ENCODE measurements around the gene CCDC40.

The CCDC40 gene

GRCh38 chr17:80000981-80001775, 35.3 kb upstream of the CCDC40 start:
- no peak for DNase-seq (ENCODE audit: low read depth in 2 of 2)

- no peak for DNase-seq (ENCODE audit: low read depth in 2 of 2)
These were observed 34.3 kb upstream of the CCDC40 start for GRCh38 chr17:80002070-80002641.

GRCh38 chr17:80002690-80003490, 33.6 kb upstream of the CCDC40 start:
- DNase-seq (ENCODE audit: low read depth in 2 of 2): no peak

GRCh38 chr17:80003969-80004368, 32.5 kb upstream of the CCDC40 start:
- no peak for DNase-seq (ENCODE audit: low read depth in 2 of 2)

GRCh38 chr17:80005360-80006338, 30.8 kb upstream of the CCDC40 start:
- DNase-seq (ENCODE audit: low read depth in 2 of 2): peak in 1 of 2 donors; percentile 18

GRCh38 chr17:80006339-80006720, 30.1 kb upstream of the CCDC40 start:
- DNase-seq (ENCODE audit: low read depth in 2 of 2): no peak

GRCh38 chr17:80006811-80007752, 29.4 kb upstream of the CCDC40 start:
- no peak for DNase-seq (ENCODE audit: low read depth in 2 of 2)

- no peak for DNase-seq (ENCODE audit: low read depth in 2 of 2)
These were observed 28.5 kb upstream of the CCDC40 start for GRCh38 chr17:80007939-80008338.

- peak; percentile 50 to 71 for DNase-seq (ENCODE audit: low read depth in 2 of 2)
These were observed 28.0 kb upstream of the CCDC40 start for GRCh38 chr17:80008383-80008840.

GRCh38 chr17:80008848-80009247, 27.6 kb upstream of the CCDC40 start:
- no peak for DNase-seq (ENCODE audit: low read depth in 2 of 2)

- DNase-seq (ENCODE audit: low read depth in 2 of 2): no peak
These were observed 26.8 kb upstream of the CCDC40 start for GRCh38 chr17:80009391-80010282.

- no peak for DNase-seq (ENCODE audit: low read depth in 2 of 2)
These were observed 26.1 kb upstream of the CCDC40 start for GRCh38 chr17:80010283-80010858.

GRCh38 chr17:80011989-80012555, 24.4 kb upstream of the CCDC40 start:
- no peak for DNase-seq (ENCODE audit: low read depth in 2 of 2)

- no peak for DNase-seq (ENCODE audit: low read depth in 2 of 2)
These were observed 23.4 kb upstream of the CCDC40 start for GRCh38 chr17:80012765-80013741.

GRCh38 chr17:80017226-80018010, 19.0 kb upstream of the CCDC40 start:
- DNase-seq (ENCODE audit: low read depth in 2 of 2): no peak

GRCh38 chr17:80018917-80019651, 17.4 kb upstream of the CCDC40 start:
- DNase-seq (ENCODE audit: low read depth in 2 of 2): no peak

Measured in stimulated activated CD4-positive, alpha-beta T cell treated with anti-CD3 and anti-CD28 coated beads, Interleukin-1b, Interleukin-23, amount 100 ng/mL, for 1 hour (primary cell).